GM18867 (cell line): ENCODE measurements around the gene AKAP13.

Experiments used
- ATAC-seq: cut with Tn5 transposase; IDR thresholded peaks from one replicate; pipeline ENCODE4 v1.9.1; 2021; ENCODE audit warnings: mild to moderate bottlenecking, moderate library complexity; ENCODE audit not compliant: unreplicated experiment

AKAP13 gene

DNA sequence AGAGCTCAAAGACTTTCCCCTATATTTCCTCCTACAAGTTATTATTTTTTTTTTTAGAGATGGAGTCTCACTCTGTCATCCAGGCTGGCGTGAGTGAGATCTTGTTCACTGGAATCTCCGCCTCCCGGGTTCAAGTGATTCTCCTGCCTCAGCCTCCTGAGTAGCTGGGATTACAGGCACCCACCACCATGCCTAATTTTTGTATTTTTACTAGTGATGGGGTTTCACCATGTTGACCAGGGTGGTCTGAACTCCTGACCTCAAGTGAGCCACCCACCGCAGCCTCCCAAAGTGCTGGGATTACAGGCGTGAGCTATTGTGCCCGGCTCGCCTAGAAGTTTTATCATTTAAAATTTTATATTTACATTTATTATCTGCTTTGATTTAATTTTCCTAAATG lies 5.9 kb downstream of the AKAP13 start:
- ATAC-seq, result no peak

DNA sequence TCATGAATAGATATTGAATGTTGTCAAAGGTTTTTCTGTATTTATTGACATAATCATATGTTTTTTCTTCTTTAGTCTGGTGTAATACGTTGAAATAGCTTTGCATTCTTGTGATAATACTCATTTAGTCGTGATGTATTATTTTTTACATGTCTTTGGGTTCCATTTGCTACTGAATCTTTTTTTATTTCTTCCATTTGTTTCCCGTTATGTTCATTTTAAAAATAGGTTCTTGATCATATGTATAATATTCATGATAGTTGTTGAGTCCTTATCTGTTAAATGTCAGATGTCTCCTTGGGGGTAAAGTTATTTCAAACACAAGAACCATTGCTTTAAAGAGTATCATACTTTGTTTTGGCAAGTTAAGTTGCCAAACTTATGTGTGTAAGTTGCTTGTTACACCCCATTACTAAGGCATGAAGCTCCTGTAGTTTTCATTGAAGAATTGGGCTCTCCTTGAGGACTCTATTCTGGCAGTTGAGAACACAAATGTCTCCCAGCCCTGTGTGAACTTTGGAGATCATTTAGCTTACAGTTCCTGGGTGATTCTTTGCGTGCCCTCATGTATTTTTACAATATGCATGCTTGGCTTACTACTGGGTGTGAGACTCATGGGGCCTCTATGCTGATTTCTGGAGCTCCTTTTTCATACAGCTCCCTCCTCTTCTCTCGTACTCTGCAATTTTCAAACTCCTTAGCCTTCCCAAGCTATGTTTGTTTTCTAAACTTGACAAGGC lies 8.3 kb downstream of the AKAP13 start:
- ATAC-seq, result no peak

DNA sequence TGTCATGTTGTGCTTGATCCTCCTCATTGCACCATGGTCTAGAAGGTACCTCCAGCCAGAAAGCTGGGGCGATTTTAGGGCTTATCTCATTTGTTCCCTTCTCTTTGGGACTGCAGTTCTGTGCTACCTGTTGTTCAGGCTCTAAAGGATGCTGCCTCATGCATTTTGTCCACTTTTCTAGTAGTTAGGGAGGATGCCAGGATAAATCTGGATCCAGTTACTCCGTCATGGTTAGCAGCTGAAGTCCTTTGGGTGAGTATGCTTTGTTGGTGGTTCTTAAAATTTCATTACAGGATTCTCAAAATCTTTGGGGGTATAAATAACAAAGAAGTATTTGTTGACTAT lies 8.9 kb downstream of the AKAP13 start:
- ATAC-seq, result no peak

DNA sequence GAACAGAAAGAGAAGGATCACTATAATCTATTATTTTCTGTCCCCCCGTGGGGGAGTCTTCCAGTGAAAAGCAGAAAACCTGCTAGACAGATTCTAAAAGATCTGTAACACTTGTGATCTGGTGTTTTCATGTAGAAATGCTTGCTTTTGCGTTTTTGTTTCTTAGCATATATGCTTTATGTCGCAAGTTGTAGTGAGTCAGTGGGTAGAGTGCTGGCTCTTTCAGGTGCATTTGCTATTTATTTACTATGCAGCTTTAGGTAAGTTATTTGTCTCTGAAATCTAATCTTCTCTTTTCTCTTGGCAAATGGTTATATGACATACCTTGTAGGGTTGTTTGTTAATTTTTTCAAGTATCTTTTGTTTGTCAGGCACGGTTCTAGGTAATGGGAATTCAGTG lies 9.4 kb downstream of the AKAP13 start:
- ATAC-seq, result no peak

DNA sequence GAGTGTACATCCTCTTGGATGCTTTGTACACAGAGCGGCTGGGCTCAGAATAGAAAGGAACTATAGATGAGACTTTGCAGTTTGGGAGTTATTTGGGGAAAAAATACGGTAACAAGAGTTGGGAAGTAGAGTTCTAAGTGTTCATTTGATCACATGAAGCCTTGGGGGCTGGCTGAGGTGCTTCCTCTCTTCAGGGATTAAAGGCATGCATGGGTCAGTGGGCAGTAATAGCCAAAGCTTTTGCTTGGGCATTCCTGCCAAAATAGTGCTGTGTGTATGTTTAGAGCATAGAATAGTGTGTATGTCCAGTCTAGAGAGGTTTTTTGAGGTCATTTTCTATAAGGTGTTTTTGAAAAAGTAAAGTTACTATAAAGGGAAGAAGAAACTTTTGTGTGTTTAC lies 12.8 kb downstream of the AKAP13 start:
- ATAC-seq, result no peak

DNA sequence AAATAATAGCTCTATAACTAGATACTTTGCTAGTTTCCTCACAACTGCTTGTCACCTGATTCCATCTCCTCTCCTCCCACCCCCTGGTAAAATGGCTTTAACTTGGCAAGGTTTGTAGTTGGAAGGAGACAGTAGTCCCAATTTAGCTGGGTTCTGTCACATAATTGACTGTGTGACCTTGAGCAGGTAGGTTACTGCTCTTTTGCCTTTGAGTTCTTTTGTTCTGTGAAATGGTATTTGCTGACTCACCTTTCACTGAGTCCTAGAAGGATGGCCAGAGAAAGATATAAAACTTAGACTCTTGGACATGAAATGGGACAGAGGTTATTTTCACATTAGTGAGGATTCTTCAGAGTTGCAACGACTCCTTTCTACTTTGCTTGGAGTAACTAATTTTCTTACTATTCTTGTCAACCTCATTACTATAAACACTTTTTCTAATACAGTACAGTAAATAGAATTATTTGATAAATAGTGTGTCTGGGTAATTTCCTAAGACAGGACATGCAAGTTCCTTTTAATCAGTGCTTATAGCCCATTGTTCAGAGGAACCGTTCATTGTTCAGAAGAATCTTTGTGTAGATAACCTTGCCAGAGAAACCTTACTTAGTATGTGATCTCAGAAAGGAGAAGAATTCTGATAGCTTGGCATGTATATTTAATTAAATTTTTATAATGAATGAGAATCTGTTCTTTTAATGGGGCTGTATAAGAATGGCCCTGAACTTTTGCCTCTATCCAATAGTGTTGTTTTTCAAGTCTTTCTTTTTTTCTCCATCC lies 14.3 kb downstream of the AKAP13 start:
- ATAC-seq, result no peak

DNA sequence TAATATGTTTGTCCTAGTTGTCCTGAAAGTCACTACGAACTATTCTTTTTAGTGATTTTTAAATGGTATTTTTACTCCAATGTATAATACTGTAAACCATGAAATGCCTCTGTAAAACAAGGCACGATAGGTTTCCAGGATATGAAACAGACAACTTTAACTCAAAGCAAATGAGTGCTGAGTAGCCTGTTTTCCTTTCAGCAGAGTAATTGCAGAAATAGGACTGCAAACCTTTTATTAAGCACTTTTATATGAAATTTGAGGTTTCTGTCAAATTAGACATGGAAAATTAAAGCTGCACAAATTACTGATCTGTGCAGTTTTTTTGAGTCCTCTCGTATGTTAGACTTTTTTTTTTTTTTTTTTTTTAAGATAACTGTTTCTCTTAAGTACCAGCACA lies 16.2 kb downstream of the AKAP13 start:
- no peak for ATAC-seq

DNA sequence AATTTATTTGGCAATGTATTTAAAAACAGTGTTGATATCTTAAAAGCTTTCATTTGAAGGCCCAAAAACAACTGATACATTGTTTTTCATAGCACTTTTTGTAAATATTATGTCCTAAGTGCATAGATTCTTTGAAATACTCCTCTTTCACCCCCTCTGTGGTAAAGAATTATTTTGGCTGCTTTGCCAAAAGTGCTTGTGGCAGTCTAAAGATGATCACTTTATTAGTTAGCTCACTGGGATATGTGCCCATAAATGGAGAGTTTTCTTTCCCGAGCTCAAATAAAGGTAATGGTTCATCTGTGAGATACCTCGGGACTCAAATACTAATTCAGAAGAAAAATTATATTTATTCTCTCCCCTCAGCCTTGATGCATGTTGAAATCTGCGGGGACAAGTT lies 16.7 kb downstream of the AKAP13 start:
- no peak for ATAC-seq

DNA sequence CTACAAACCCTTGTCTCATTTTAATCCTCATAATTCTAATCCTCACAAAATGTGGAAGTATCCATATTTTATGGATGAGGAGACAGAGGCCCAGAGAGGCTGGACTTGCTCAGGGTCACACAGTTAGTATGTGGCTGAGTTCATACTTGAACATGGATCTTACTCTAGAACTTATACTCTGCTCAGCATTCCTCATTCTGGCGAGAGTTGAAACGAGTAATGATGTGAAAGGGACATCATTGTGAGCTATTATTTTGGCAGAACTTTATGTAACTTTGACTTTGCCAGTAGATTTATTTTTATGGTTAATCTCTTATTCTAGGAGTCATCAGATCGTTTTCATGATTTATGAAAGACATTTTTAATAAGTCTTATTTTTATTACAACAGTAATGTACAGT lies 17.5 kb downstream of the AKAP13 start:
- ATAC-seq, result no peak

DNA sequence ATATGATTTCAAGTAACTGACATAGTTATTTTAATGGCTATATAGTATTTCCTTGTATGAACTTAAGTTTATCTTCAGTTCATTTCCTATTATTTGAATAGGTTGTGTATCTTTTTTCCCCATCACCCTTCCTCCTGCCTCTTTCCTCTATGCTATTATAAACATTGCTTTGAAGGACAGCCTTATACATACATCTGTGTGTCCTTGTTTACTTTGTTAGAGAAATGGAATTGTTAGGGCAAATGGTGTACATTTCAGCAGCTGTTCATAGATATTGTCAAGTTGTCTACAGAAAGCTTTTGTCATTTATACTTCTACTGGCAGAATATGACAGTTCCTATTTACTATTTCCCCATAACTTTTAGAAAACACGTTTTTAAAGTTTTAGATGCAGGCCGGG lies 18.4 kb downstream of the AKAP13 start:
- no peak for ATAC-seq

DNA sequence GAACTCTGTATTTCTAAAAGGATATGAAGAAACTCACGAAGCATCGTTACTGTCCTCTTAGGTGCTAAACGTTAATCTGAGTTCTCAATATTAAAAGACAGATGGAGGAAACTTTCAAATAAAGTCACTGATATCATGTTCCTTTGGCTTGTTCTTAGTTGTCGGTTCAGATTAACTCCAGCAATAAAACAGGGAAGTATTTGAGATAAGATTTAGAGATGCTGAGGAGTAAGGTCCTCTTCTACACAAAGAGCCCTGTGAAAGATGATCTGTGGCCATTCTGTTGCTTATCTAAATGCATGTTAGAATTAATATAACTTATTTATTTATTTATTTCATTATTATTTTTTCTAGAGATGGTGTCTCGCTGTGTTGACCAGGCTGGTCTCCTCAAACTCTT lies 19.2 kb downstream of the AKAP13 start:
- ATAC-seq, result no peak

DNA sequence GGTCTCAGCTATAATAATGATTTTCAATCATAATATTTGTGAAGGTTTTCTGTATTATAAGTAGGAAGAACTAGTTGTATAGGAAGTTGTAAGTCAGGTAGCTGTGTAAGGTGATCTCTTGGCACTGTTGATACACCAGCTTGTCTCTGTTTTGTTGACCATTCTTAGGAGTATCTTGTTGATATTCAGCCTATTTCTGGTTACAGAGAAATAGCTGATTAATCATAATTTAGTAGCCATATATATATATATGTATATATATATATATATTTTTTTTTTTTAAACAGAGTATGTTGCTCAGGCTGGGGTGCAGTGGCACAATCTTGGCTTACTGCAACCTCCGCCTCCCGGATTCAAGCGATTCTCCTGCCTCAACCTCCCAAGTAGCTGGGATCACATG lies 20.2 kb downstream of the AKAP13 start:
- ATAC-seq, result no peak

DNA sequence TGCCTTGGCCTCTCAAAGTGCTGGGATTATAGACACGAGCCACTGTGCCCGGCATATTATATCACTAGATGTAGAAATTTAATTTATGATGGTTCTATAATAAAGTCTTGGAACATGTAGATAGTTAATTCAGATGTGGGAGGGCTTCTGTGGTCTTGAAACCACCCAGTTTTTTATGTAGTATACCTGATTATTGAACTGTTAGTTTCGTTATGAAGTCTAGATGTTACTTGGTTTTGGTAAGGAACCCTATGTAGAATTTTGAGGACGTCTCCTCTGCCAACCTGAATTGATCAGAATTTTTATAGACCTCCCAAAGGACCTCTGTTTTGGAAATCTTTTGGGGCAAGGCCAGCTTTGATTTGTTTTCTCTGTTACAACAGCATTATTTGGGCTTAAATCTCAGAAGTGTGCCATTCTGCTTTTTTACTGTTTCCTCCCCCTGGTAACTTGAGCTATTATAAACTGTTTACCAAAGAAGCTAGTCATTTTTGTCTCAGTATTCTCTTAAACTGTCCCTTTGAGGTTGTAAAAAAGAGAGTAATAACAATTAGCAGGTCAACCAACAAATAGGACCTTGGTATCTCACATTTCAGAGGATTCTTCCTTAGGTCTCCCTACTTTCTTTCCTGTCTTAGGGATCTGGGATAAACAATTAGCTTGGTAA lies 20.8 kb downstream of the AKAP13 start:
- no peak for ATAC-seq

DNA sequence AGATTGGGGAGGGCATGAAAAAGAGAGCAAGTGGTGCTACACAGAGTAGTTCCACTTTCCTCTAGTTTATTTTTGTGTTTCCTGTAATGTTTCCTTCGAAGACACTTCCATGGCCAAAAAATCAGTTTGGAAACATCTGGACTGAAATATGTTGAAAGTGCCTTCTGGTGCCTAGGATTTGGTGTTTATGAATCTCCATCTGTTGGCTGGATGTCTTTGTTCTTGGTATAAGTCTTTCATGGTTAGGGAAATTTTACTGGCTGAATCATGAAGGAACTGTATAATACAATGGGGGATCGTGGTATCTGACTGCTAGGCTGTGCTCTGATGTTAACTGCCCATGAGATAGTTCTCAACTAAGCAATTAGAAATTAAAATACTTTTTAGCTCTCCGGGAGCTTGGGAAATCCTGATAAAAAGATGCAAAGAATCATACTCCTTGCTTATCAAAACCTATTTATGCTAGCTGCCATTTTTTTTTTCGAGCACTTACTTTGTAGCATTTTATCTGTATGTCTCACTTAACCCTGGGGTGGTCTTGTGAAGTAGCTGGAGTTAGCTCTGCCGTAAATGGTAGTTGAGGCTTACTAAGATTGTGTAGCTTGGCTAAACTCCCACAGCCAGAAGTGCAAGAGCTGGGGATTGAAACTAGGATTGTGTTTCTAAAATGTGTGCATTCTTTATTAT lies 21.9 kb downstream of the AKAP13 start:
- ATAC-seq, result no peak

DNA sequence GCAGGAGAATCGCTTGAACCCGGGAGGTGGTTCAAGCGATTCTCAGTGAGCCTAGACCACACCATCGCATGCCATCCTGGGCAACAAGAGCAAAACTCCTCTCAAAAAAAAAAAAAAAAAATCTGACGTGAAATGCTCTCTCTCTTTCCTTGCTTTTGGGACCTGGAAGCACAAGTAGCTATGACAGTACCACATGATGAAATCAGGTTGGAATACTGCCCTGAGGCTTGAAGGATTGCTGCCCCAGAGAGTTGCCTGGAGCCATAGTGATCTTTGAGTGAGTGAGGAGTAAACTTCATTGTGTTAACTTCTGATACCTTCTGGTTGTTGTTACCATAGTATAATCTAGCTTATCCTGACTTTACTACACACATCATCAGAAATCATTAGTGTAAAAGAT lies 23.3 kb downstream of the AKAP13 start:
- ATAC-seq, result no peak

DNA sequence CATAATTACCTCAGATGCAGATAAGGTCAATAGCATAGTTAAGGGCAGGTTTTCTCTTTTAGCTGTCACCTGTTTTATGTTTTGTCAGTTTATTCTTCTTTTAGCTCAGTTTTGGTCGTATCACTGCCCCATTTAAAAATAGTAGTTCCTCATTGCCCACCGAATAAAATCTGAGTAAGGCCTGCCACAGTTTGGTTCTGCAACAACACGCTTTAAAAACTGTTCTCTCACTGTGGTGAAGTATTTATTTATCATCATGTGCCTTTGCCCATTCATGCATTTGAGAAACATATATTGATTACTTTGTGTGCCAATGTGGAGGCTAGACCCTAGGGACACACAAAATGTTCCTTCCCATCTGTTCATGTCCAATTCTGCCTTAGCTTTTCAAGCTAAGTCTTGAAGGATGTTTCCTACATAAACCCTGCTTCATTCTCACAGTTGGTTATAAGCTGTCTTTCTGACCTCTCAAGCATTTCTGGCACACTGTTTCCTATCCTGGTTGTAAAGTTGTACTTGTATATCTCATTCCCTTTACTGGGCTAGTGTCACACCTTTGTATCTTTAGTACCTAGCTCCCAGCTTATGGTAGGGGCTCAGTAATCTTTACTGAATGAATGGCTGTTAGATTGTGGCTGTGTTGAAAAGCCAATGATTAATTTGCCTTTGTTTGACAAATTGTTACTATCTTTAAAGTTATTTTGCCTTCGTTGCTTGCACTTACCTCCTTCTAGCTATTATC lies 23.9 kb downstream of the AKAP13 start:
- no peak for ATAC-seq

DNA sequence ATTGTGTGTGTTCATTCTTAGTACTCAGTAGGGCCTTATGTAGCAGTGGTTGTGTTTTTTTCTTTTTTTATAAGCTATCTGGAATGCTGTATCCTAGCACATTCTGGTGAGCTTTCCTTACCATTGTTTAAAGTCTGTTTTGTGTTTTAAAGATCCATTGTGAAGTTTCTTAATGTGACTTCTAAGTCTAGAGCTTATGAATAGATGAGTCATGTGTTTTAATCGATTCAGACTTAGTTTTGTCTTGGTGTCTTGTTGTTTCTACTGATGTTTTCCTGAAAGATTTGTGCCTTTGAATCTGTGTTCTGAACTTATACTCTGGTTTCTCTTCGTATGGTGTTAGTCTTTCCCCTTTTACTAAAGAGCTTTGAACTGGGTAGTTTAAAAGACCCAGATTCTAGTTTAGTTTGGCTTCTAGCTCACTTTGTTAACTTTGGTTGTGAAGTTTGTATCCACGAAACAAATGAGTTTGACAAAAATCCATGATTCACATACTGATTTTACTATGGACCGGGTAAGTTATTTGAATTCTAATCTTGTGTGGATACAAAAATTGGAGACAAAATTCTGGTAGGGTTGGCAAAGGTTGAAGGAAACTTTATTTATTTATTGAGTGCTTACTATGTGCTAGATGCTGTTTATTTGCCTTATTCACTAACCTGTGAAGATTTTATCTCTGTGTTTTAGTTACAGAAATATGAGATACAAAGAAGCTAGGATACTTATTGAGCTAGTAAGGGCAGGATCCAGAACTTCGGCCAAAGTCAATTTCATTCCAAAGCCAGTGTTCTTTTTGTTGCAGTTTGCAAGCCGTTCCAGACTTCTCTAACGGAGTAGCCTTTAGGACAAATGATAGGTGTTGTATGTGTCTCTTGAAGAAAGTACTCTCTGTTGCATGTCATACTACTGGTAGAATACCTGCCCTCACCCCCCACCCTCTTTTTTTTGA lies 24.8 kb downstream of the AKAP13 start:
- ATAC-seq, result no peak

DNA sequence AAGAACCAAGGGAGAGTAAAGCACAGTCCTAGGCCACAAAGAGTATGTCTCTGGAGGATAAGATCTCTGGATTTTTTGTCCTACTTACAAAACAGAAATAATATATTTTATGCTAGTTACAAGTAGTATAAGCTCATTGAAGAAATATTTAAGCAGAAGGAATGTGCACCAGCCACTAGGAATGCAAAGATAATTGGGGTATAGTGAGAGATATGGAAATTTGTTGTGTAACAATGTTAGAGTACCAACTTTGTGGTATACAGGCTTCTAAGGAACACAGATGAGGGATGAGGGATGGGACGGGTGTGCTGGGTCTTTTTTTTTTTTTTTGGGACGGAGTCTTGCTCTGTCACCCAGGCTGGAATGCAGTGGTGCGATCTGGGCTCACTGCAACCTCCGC lies 26.5 kb downstream of the AKAP13 start:
- no peak for ATAC-seq

DNA sequence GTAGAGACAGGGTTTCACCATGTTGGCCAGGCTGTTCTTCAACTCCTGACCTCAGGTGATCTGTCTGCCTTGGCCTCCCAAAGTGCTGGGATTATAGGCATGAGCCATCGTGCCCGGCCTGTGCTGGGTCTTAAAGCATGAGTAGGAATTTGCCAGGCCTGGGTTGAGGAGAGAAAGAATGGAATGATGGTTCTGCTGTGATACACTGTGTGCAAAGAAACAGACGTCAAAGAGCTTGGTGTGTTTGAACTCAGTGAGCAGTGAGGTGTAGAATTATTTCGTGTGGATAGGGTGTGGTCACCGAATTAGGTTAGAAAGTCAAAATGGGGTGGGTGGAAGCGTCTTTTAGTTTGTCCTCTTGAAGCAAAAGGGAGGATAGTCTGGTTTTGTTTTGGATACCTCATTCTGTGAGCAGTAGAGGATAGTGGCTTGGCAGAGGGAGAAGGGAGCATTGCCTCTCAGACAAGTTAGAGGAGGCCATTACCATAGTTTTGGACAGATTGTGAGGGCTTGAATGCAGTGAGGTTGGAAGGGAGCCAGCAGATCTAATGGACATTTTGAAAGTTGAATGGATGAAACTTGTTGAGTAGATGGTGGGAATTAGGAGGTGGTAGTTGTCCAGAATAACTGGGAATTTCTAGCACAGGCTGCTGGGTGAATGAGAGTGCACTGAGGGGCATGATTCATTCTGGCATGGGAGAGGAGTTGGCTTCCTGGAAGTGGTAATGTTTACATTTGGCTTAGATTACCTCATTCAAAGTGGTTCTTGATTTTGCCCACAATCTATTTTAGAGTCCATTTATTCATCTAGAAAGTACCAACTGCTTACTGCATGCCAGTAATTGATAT lies 27.2 kb downstream of the AKAP13 start:
- ATAC-seq, result peak; percentile 35
